Measurements from ENCODE around the gene P2RY8. TPM values are rescaled to one million over a fixed set of nuclear protein-coding genes. Genes with fewer than 3 reads are reported as not detected.

The P2RY8 gene
- total RNA-seq, 1 experiment from 2014 or later = 0.44 TPM

GRCh38 chrX:1529328-1529727 lies 7.7 kb downstream of the P2RY8 start:
- ChIA-PET CTCF (no interaction called here), RAD21 (ENCODE audit: low non-redundant PET in 1 of 2, low total read pairs in 2 of 2, uncharacterized antibody in 2 of 2, unreplicated experiment in 2 of 2) (no interaction called here), POLR2A (no interaction called here)
- Histone ChIP-seq H3K4me1 (ENCODE audit: control insufficient read depth in 1 of 2, insufficient read depth in 2 of 2, low read length in 2 of 2) (no peaks in the 10 kb centered on the region), H2AFZ (ENCODE audit: low read depth, low read length, poor library complexity, severe bottlenecking) (no peak overlapping the region), H3K9me3 (ENCODE audit: control insufficient read depth in 1 of 2, insufficient read depth in 1 of 2, low read depth in 1 of 2, low read length in 2 of 2) (no peaks in the 10 kb centered on the region), H3K9me2 (ENCODE audit: insufficient read depth) (no peaks in the 10 kb centered on the region), H3K4me3 (replicated peaks in 1 of 2; ENCODE audit: low read depth in 1 of 2, low read length in 2 of 2) (no peak overlapping the region), H3K79me2 (ENCODE audit: insufficient read depth, low read length) (no peaks in the 10 kb centered on the region), H3K36me3 (ENCODE audit: control insufficient read depth in 1 of 2, insufficient read depth in 2 of 2, low read length in 2 of 2) (no peaks in the 10 kb centered on the region), H3K9ac (ENCODE audit: low read length) (no peak overlapping the region), H3K4me2 (ENCODE audit: low read length) (no peak overlapping the region), H3K27me3 (ENCODE audit: insufficient read depth, low read length) (peaks cover 8% of the 10 kb centered on the region), H4K20me1 (ENCODE audit: insufficient read depth) (no peaks in the 10 kb centered on the region), H3K27ac (ENCODE audit: low read depth, low read length) (no peak overlapping the region)
- TF ChIP-seq TCF7L2 (IDR thresholded peaks at IDR 0.05; ENCODE audit: borderline replicate concordance, extremely low read depth, insufficient read depth, insufficient read length) (no peak), RAD21 (IDR thresholded peaks at IDR 0.05; ENCODE audit: low read depth) (no peak), SP1 (IDR thresholded peaks at IDR 0.05; ENCODE audit: low read depth) (no peak), EZH2phosphoT487 (IDR thresholded peaks at IDR 0.05; ENCODE audit: borderline replicate concordance) (no peak), EZH2 (IDR thresholded peaks at IDR 0.05) (no peak), ZNF274 (IDR thresholded peaks at IDR 0.05; ENCODE audit: low read depth, low read length) (no peak), SRF (IDR thresholded peaks at IDR 0.05; ENCODE audit: low read depth) (no peak), ZBTB33 (IDR thresholded peaks at IDR 0.05; ENCODE audit: extremely low read depth, insufficient replicate concordance, low read length) (no peak), FOSL1 (IDR thresholded peaks at IDR 0.05; ENCODE audit: low read depth) (no peak), ZFX (IDR thresholded peaks at IDR 0.05) (no peak), MAX (IDR thresholded peaks at IDR 0.05) (no peak), POLR2AphosphoS5 (IDR thresholded peaks at IDR 0.05; ENCODE audit: low read depth, low read length) (no peak), JUND (IDR thresholded peaks at IDR 0.05) (no peak), EGR1 (IDR thresholded peaks at IDR 0.05; ENCODE audit: low read depth) (no peak), ELF1 (IDR thresholded peaks at IDR 0.05; ENCODE audit: borderline replicate concordance, low read depth) (no peak), YY1 (IDR thresholded peaks at IDR 0.05; ENCODE audit: extremely low read depth, insufficient replicate concordance, low read depth, low read length) (no peak)
- intact Hi-C loops (cut with micrococcal nuclease) = no loop called here
- BruUV-seq (replicated peaks) = no TSS peak
- no peak for ATAC-seq
- DNase-seq (ENCODE audit: low read depth, low spot score) = no peak

Measured in HCT116 (cell line).